DOHH2 (cell line): ENCODE results near the gene LOXL1.

Experiments used
- EZH2phosphoT487 ChIP-seq: fragments of 200-600 bp; sonication (generic); IDR thresholded peaks from 2 replicates; pipeline ENCODE4 v1.6.1; 2017; ENCODE audit warnings: borderline replicate concordance, mild to moderate bottlenecking, antibody characterized with exemption, low read length, moderate library complexity, mixed read lengths
- TF ChIP-seq, protein P1 (sequence below): fragments of 200-600 bp; sonication (generic); IDR thresholded peaks from one replicate; pipeline ENCODE4 v1.5.1; 2014; ENCODE audit warnings: antibody characterized with exemption, mild to moderate bottlenecking, low read depth, low read length; ENCODE audit not compliant: poor library complexity, severe bottlenecking

GRCh38 chr15:73884159-73884558 lies 42.1 kb upstream of the LOXL1 start:
- TF ChIP-seq, protein P1, sequence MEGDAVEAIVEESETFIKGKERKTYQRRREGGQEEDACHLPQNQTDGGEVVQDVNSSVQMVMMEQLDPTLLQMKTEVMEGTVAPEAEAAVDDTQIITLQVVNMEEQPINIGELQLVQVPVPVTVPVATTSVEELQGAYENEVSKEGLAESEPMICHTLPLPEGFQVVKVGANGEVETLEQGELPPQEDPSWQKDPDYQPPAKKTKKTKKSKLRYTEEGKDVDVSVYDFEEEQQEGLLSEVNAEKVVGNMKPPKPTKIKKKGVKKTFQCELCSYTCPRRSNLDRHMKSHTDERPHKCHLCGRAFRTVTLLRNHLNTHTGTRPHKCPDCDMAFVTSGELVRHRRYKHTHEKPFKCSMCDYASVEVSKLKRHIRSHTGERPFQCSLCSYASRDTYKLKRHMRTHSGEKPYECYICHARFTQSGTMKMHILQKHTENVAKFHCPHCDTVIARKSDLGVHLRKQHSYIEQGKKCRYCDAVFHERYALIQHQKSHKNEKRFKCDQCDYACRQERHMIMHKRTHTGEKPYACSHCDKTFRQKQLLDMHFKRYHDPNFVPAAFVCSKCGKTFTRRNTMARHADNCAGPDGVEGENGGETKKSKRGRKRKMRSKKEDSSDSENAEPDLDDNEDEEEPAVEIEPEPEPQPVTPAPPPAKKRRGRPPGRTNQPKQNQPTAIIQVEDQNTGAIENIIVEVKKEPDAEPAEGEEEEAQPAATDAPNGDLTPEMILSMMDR: no peak
- TF ChIP-seq EZH2phosphoT487: no peak
